Stimulated activated CD8-positive, alpha-beta memory T cell treated with anti-CD3 and anti-CD28 coated beads, Interleukin-7, amount 100 ng/mL, for 24 hours (primary cell): ENCODE data around the gene BDH1.

ENCODE experiments used
- DNase-seq: peaks from one replicate; pipeline ENCODE4 v3.0.0-alpha.2; 2020; ENCODE audit warnings: low read depth

Gene BDH1

DNA sequence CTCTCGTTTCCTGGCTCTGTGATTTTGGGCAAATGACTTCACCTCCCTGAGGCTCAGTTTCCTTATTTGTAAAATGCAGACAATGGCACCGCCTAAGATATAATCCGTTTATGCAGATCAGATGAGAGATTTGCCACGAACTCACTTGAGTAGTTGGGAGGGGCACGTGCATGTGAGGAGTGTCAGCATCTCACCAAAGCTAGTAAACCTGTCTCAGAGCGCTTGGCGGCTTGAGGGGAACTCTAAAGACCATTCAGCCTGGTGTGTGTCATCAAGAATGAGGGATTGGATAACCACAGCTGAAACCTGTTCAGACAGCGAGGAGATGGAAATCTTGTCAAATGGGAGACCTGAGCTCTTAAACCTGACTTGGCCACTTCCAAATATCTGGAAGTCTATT lies 48.7 kb downstream of the BDH1 start:
- DNase-seq = no peak

DNA sequence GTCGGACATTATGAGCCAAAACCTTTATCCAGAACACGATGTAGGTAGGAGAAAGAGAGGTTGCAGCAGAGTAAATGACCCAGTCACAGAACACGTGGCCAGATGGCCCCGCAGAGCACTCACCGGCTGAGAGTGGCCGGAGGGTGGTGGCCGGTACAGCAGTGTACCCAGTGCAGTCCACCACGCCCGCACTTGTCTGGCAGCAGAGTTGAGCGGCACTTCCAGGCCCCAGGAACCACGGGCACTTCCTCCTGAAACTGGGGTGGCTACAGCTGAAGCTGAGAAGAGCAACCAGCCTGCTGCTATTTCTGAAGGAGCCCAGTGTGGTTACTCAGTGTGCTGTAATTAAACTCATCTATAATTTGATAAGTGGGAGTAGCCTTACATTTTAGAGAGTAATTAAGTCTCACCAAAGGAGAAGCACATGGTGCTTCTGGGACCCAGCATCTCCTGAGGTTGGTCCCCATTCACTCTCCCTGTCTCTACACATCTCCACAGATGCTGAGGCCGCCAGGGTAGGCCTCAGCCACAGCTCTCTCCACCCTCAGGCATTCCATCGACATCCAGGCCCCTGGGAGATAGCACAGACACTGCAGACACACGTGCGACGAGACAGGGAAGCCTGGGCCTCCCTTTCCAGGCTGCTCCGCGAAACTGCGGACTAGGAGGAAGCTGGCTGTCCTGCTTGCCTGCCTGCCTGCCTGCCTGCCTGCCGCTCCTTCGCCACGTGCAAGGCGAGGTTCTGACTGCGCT lies 49.8 kb downstream of the BDH1 start:
- DNase-seq = no peak

DNA sequence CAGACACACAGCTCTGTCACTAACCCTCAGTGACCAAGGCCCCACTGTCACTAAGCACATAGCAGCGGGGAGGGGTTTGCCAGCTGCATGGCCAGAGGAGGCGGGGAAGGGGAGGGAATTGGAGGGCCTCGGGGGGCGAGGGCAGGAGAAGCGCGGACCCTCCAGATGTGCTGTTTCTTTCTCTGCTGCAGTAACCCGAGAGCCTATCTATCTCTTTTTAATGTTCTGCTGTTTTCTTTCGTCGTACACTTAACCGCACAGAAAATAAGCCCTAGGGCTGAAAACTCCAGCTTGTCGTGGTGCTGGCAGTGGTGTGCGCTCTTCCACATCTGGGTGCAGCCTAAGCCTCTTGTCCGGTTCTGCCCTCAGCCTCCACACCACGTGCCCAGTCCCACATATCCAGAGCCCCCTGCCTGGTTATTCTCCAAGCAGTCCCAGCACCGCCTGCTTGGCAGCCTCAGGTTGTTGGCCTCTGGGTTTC lies 51.1 kb downstream of the BDH1 start:
- no peak for DNase-seq

DNA sequence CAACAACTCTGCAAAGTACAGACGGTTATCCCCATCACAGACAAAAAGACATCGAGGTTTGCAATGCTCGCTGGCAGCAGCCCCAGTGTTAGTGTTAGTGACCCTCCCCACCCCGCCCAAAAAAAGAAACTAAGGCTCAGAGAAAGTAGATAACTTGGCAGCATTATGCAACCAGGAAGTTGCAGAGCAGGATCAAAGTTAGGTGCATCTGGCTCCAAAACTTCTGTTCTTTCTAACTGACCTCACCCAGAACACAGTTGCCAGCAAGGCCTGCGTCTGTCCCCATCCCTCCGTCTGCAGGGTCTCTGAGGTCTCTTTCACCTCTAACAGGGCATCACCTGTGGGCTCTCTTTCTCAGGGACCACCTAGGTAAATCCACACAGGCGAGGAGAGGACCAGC lies 51.5 kb downstream of the BDH1 start:
- no peak for DNase-seq

DNA sequence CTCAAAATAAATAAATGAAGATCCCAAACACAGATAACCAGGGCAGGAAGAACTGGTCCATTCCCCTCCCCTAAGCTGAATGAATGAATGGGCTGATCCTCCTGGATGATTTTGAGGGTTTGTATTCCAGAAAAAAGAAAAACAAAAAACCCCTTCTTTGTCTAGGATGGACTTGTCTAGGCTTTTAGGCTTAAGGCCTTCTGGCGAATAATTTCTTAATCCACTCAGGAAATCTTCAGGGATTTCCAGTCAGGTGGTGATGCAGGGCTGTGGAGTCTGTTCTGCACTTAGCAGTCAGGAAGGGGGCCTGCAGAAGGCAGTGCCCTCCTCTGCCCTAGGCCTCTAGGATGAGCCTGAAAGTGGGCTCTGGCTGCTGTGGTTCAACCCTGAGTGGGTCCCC lies 52.1 kb downstream of the BDH1 start:
- DNase-seq = no peak

DNA sequence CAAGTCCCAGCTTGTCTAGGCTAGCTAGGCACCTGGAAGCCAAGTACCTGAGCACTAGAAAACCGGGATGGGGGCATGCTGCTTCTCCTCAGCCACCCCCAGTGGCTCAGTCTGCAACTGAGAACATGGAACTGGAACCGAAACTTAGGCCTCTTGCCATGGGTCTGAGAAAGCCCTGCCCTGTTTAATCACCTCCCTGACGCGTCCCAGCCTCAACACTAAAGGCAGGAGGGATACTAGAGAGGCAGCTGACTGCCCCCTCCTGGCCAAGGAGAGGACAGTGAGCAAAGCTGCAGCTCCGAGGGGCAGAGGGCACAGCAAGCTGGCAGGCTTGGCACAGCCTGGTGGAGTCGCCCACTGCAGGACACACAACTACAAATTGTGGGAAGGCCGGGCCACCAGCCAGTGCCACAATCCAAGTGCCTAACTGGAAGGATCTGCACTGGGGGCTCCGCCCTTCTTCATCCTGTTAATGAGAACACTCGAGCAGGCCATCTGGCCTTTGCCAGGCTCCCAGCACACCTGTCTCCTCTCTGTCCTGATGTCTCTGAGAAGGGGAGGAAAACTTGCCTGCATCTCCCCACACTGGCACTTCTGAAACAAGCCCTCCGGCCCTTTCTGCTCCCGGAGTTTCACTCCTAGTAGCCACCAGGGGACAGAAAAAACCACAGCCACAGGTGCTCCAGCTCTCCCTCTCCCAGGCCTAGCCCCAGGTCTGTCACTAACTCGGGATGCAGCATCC lies 53.7 kb downstream of the BDH1 start:
- DNase-seq = no peak

DNA sequence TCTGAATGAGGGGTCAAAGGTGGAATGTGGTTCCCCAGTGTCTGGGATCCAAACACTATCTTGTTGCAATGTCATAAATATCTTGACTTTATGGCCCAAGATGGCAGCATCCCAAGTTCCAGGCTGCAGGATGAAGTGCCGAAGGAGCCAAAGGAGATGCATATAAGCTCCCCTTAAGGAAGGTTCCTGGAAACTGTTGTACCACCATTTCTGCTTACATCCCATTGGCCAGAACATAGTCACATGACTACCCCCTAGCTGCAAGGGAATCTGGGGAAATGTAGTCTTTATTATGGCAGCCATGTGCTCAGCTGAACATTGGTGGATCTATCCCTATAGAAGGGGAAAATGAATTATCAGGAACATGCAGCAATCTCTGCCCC lies 54.3 kb downstream of the BDH1 start:
- no peak for DNase-seq

DNA sequence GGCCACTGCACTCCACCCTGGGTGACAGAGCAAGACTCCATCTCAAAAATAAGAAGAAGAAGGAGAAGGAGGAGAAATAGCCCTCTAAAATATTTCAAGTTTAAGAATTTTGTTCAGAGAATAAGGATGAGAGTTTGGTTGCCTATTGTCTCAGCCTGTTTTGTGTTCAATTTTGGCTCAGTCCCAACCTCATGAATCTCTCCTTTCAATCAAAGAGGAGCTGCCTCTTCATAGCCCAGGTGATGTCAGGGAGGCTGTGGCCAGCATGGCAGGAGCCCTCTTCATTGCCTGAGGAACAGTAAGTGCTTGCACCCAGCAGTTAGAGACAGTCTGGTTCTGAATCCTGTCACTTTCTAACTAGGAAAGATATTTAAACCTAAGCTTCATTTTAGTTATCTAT lies 55.0 kb downstream of the BDH1 start:
- no peak for DNase-seq

DNA sequence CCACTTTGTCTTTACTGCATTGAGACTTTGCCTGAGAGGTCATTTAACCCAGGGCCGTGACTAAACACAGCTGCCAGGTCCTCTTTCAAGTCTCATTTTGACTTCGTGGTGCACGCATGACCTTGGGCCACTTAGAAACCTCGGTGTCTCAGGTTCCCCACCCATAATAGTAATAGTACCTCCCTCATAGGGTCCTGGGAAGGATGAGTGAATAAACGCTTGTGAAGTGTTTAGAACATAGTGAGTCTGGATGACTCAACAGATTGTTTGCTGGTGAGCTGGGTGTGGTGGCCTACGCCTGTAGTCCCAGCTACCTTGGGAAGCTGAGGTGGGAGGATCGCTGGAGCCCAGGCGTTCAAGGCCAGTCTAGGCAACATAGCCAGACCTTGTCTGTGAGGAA lies 56.3 kb downstream of the BDH1 start:
- DNase-seq = no peak

DNA sequence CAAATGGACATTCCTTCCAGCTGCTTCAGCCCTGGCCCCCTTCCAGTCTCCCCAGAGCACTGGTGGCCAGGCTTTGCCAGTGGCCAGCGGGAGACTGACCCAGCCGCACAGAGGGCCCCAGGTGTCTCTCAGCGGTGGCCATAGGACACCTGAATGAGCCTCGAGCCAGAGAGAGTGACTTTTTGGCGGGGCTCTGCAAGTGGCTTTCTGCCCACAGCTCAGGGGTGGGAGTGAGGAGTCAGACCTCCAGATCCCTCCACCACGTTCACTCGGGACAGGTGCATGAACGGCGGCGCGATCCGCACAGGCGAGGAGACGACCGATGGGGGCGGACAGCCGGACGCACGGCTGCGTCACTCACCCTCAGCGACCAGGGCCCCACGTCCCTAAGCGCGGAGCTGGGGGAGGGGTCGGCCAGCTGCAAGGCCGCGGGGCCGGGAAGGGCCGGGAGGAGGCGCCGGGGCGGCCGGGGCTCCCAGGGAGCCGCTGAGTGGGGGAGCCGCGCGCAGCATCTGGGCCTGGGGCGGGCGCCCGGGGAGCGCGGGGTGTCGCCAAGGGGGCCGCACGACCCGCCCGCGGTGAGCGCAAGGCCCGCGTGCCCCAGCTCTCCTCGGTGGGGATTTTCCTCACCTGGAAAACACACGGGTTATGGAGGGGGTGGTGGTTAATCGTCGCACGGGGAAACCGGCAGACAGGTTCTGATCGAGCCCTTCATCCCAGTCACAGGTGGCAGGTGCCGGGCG lies 57.1 kb downstream of the BDH1 start:
- DNase-seq = no peak

DNA sequence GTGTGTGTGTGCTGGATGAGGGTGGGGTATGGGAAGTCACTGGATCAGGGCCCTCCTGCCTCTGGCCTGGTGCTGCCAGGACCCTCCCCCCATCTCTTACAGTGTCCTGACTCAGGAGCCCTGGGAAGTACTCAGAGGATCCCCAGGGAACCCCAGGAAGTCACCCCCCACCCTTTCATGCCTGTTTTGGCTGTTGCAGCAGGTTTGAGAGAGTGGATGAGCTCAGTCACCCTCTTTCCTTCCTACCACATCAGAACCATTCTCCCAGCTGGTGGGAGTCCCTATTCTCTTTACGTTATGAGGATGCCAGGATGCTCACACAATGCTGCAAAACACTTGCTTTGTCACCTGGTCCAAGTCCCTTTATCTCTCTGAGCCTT lies 59.0 kb downstream of the BDH1 start:
- DNase-seq = no peak

DNA sequence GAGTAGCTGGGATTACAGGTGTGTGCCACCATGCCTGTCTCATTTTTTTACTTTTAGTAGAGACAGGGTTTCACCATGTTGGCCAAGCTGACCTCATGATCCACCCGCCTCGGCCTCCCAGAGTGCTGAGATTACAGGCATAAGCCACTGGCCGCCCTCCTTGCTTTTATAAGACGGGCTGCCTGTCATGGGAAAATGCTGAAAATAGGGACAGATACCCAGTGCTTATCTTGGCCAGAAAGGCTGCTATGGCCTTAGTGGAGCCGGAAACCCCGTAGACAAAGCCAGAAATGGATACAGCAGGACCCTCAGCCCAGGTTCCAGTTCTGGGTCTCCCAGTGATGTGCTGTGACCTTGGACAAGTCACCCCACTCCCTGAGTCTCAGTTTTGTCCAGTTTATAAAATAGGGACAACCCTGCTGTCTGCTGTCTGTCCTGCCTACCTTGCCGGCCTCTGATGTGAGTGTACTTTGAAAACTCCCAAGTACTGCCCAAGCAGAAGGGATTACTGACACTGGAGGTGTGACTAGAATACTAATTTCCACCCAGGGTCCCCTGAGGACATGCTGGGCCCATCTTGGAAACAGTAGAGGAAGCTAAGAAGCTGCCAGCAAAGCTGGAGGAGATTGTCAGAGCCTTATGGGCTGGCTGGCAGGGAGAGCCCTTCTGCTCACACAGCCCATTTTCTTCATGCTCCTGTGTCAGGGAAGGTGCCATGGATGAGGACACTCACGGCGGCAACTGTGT lies 59.6 kb downstream of the BDH1 start:
- DNase-seq = no peak

DNA sequence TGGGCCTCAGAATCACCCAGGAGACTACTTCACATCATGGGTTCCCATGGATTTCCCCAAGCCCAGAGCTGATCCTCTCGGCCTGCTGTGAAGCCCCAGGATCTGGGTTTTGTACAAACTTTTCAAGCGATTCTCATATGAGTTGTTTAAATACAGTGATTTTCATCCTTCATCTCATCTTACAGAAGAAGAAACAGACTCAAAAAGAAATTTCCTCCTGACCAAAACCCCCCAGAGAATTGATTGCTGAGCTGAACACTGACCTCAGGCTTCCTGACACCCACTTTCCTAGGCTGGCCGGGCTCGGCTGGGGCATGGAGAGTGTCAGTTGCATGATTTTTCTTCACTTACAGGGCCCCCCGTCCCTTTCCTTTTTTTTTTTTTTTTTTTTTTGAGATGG lies 60.3 kb downstream of the BDH1 start:
- DNase-seq = no peak

DNA sequence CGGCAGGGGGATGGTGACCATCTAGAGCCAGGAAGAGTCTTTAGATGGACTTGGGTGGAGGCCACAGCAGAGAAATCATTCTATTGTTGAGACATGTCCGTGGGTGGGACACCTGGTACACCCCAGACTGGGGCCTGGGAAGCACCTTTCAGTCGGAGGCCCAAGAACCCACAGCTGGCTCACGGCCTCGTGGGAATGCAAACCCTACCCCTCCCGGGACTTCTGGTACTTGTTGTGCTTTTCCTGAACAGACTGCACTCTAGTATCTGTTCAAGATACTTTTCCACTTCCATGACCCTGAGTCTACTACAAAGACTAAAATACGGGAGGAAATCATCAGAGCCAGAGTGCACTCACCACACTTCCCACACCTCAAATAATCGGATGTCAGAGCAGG lies 60.7 kb downstream of the BDH1 start:
- DNase-seq = no peak

DNA sequence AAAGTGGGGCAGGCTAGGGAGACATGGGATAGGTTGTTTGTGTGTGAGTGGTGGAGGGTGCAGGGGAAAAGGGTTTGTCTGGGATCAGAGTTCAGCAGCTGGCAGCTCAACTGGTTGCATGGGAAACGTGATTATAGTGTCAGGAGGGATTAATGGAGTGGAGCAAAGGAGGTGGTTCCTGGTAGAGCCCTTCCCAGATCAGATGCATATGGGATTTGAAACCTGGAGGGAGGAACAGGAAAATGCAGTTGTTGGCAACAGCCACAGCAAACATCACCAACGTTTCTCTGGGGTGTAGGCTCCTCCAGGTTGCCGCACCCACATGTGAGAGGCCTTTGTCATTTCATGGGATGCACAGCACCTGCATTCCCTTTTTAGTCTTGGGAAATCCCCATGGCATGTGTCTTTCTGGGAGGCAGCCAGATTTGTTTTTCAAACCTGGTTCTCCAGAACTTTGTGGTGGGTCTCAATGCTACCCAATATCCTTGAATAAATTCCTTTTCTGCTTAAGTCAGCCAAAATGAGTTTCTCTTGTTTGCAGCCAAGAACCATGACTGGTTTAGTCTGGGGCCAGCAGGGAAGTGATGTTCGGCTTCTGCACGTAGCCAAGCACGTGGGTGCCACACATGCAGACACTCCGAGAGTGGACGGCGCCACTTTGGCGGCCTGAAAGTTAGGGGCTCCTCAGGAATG lies 61.3 kb downstream of the BDH1 start:
- DNase-seq = no peak

DNA sequence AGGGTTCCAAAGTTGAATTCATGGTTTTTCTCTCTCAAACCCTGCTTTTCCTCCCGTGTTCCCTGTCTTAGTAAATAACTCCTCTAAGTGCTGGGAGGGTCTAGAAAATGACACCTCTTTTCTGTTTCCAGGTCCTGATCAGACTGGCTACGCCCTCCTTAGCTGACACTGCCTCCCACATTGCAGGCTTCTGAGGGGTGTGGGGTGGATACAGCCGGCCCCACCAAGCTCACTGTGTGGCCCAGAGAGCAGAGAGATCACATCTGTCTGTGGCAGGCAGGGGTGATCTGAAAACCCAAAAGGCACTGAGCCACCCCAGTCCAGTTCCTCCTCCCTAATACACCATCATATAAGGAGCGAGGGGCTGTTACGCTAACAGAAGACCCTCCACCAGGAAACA lies 62.7 kb downstream of the BDH1 start:
- no peak for DNase-seq

DNA sequence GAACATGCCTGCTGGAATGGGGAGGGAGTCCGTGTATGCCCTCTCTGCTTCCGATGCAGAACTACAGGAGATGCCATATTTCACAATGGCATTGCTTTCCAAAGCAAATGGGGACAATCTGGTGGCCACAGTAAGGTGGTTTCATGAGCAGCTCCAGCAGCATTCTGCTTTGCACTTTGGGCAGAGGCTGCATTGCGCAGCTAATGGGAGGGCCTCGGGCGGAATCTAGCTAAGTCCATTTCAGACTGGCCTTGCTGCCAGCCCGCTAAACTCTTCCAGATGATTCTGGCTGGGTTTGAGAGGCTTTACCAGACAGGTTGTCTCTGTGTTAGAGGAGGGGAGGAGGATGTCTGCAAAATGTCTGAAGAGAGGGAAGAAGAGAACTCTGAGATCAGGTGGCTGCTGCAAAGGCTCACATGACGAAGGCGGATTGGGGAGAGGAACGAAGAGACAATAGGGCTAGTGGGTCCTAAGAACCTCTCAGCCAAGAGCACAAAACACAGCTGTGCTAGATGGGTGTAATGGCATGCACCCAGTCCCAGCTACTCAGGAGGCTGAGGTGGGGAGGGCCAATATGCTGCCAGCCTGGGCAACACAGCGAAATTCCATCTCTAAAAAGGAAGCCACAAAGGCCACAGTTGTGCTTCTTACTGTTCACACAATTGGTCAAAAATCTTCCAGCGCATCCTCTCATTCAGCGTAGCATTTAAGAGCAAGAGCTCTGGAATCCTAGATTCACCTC lies 63.7 kb downstream of the BDH1 start:
- no peak for DNase-seq

DNA sequence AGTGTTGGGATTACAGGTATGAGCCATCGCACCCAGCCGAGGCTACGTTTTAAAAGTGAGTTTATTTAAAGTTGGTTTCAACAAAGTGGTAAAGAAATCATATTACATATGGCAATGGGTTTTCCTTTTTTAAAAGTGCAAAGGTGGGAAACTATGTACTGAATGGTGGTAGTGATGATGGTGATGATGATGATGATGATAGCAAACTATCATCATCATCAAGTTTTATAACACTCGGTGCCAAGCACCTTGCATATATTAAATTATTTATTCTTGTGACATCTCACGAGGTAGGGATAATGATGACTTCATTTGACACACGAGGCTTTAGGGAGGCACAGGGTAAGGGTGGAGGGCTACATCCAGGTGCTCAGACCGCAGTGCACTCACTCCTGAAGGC lies 64.3 kb downstream of the BDH1 start:
- DNase-seq = no peak

DNA sequence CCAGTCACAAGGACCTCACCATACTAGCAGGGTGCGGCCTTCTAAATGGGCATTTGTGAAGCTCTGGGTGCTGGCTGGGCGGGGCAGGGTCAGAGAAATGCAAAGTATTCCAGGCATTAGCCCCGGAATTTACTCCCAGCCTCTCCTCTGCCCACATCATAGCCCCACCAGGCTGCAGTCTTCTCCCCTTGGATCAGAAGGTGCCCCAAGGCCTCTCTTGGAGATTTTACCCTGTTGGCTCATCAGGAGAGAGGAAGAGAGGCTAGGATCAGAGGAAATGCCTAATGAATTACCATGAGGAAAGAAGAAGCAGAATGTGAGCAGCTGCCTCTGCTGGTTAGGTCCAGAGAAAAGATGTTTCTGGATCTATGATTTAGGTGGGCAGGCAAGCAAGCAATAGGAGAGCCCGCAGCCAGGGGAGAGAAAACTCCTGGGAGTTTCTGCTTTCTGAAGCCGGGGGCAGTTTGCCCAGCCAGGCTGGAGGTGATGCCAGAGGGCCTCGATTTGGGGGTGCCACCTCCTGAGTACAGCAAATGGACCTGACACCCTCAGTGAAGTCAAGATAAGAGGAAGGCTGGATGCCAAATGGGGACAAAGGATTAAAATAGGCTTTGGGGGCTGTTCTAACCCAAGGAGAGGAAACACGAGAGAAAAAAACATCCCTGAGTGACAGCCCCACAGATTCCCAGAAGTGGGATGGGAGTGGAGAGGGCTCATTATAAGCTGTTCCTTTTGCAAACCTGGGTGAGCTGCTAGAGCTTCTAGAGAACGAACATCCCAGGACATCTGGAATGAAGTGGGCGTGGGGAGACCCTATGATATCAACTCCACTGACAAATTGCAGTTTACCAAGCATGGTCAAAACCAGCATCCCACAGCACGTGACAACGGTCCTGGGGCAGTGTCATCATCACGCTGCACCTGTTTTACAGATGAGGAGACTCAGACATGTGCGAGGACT lies 65.4 kb downstream of the BDH1 start:
- DNase-seq = no peak

DNA sequence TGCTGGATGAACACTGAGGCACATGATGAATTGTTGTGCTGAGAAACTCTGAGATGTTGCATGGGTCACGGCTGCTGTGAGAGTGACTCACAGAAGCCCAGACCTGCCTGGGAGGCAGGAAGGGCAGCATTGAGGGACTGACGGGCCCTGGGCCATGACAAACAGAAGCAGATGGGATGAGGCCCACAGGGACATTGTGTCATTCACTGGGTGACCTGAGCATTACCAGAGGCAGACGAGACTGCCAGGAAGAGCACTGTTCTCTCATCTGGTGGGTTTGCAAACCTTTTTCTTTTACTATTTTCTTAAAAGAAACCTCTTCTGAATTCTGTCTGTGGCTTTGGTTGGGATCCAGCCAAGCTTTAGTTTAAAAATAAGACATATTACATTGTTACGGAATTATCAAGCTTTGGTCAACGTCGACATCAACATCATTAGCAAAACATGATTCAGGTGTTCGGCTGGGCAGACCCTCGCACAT lies 67.8 kb downstream of the BDH1 start:
- DNase-seq = no peak
